GM19193 (cell line): ENCODE measurements around the gene LRIT2.

Experiments used
- POLR2A ChIP-seq: IDR thresholded peaks from 4 replicates; pipeline ENCODE4 v1.6.1; 2011; ENCODE audit not compliant: insufficient read depth, insufficient read length; ENCODE audit errors: extremely low read depth

LRIT2 gene

GRCh38 chr10:84217746-84218145, 7.6 kb downstream of the LRIT2 start:
- no peak for TF ChIP-seq POLR2A

DNA sequence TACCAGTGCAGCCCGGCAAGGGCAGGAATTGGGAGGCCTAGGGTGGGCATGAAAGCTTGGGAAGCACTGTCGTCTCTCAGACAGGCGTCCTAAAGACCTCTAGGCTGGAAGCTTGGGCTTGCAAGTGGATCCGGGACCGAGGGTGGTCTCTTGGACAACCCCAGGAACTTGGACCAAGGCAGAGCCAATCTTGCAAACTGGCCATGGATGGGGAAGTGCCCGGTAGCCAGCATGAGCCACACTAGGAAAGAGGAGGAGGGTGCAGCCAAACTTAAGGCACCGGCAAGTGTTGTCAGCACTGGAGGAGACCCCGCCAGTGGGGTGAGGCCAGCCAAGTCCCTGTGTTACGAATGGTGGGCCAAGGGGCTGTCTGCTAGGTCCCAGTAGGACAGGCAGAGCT, 8.5 kb downstream of the LRIT2 start:
- no peak for TF ChIP-seq POLR2A

GRCh38 chr10:84214612-84215235, 10.6 kb downstream of the LRIT2 start:
- no peak for TF ChIP-seq POLR2A

- TF ChIP-seq POLR2A = no peak
Observed at GRCh38 chr10:84214046-84214572, 11.2 kb downstream of the LRIT2 start.

DNA sequence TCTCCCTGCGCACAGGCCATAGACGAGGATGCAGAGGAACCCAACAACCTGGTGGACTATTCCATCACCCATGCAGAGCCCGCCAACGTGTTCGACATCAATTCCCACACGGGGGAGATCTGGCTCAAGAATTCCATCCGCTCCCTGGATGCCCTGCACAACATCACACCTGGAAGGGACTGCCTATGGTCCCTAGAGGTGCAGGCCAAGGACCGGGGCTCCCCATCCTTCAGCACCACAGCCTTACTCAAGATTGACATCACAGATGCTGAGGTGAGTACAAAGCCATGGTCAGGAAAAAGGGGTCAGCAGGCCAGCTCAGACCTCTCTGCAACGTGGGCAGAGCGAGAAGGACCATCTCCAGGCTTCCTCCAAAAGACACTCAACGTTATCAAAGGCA, 12.3 kb downstream of the LRIT2 start:
- no peak for TF ChIP-seq POLR2A

DNA sequence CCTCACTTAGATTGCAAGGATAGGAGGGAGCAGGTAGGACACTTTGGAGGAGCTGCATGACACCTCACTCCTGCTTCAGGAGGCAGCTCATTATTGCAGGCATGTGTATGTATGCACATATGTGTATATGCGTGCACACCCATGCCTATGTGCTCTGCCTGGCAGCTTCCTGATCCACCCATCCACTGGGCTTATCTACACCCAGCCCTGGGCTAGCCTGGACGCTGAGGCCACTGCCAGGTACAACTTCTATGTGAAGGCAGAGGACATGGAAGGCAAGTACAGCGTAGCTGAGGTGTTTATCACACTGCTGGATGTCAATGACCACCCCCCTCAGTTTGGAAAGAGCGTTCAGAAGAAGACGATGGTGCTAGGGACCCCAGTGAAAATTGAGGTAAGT, 13.3 kb downstream of the LRIT2 start:
- TF ChIP-seq POLR2A = no peak

- TF ChIP-seq POLR2A = no peak
Observed at GRCh38 chr10:84211566-84211965, 13.8 kb downstream of the LRIT2 start.

DNA sequence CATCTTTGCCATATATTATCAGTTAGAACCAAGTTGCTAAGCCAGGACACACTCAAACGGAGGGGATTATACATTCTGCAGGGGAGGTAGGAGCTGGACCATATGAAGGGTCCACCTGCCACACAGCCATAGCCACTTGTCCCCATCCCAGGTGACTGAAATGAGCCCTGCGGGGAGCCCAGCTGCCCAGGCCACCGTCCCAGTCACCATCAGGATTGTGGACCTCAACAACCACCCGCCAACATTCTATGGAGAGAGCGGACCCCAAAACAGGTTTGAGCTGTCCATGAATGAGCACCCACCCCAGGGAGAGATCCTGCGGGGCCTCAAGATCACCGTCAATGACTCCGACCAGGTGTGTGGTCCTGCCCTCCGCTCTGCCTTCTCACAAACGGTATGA, 17.3 kb downstream of the LRIT2 start:
- no peak for TF ChIP-seq POLR2A

- TF ChIP-seq POLR2A = no peak
Observed at GRCh38 chr10:84205853-84206525, 19.4 kb downstream of the LRIT2 start.

DNA sequence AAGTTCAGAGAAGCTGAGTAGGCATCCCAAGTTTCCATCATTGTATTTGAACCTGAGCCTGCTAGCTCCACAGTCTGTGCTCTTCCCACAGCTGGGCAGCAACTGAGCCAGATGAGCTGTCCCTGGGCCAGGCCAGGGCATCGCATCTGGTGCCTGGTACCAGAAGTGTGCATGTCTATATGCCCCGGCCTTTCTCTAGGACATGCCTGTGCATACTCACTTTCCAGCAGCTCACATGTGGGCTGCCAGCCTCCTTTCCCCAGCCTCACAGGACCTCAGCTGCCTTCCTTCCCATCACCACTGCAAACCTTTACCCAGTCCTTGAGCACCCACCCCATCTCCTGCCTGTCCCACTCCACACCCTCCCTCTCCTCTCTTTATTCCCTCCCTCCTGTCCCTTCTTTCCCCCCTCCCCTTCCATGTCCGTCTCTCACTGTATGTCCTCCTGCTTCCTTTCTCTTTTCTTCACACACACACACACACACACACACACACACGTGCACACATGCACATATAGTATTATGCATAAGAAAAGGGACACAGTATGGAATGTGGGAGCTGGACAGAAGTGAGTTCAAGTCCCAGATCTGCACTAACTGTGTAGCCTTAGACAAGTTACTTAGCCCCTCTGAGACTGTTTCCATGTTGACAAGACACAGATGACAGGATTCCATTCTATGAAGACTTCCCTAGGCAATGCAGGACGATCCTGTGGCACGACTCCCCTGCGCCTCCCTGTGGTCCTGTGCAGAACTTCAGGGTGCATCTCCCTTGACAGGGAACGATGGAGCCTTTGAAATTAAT, 20.1 kb downstream of the LRIT2 start:
- TF ChIP-seq POLR2A = no peak

GRCh38 chr10:84204610-84205009, 20.7 kb downstream of the LRIT2 start:
- TF ChIP-seq POLR2A = no peak

DNA sequence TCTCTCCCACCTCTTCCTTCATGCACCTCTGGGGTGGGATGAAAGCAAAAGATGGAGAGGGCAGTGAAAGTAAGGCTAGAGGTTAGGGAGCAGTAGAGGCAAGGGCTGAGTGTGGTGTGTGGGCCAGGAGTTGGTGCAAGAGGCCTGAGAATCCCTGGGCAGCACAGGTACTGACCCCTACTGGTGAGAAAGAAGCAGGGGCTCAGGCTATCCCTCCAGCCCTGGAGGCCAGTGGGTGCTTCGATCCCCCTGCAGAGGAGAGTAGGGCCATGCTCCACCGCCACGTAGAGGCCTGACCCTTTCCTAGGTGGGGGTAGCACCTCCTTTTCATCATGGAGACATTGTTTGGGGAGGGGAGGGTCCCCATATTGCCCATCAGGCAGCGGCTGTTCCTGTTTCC, 21.2 kb downstream of the LRIT2 start:
- no peak for TF ChIP-seq POLR2A

GRCh38 chr10:84202349-84202748, 23.0 kb downstream of the LRIT2 start:
- no peak for TF ChIP-seq POLR2A

DNA sequence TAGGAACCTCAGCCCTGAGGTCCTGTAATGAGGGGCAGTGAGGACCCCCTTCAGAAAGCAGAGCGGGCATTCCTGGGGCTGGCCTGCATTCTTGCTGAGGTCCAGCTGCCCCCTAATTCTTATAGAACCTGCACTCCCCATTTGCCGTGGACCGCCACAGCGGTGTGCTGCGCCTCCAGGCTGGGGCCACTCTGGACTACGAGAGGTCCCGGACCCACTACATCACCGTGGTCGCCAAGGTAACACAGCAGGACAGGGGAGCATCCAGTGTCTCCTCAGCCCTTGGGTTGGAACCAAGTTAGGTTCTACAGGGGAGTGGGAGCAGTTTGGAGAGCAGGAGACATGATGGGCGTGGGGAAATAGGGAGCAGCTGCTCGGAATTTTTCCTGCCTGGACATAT, 23.7 kb downstream of the LRIT2 start:
- no peak for TF ChIP-seq POLR2A

GRCh38 chr10:84201244-84201606, 24.1 kb downstream of the LRIT2 start:
- no peak for TF ChIP-seq POLR2A
